Coronary artery (tissue), 2 donors: ENCODE measurements around the gene PHACTR2.

Experiments used
- DNase-seq: peaks from one replicate; pipeline ENCODE4 v3.0.0-alpha.2; 2017; ENCODE audit warnings: low spot score
- H3K27ac ChIP-seq, 2 donors: fragments of 200-600 bp; sonication (generic); one replicate each; pipeline ENCODE4 v1.5.1; 2016 to 2019
- H3K4me3 ChIP-seq: fragments of 200-600 bp; sonication (generic); 2 replicates; pipeline ENCODE4 v1.5.1; 2016; ENCODE audit warnings: mild to moderate bottlenecking, moderate library complexity
- TF ChIP-seq, protein P1 (sequence below): fragments of 200-600 bp; sonication (generic); IDR thresholded peaks from one replicate; pipeline ENCODE4 v1.5.1; 2019; ENCODE audit warnings: antibody characterized with exemption

Gene PHACTR2

DNA sequence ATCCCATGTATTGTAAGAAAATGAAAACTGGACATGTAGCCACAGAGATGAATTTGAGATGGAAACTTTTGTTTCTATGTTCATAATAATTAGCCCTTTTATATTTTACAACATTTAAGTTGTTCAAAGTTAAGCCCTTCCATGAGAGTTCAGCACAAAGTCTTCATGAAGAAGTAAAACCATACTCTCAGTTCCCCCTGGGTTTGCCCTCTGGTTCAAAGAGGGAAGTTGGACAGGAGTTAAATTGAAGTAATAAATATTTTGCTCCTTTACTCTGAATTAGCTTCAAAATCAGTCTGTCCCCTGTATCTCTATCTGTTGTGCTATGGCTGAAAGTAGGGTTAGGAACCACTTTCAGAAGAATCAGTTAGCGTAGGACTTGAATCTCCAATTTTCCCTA is 31.1 kb downstream of the PHACTR2 start:
- TF ChIP-seq, protein P1, sequence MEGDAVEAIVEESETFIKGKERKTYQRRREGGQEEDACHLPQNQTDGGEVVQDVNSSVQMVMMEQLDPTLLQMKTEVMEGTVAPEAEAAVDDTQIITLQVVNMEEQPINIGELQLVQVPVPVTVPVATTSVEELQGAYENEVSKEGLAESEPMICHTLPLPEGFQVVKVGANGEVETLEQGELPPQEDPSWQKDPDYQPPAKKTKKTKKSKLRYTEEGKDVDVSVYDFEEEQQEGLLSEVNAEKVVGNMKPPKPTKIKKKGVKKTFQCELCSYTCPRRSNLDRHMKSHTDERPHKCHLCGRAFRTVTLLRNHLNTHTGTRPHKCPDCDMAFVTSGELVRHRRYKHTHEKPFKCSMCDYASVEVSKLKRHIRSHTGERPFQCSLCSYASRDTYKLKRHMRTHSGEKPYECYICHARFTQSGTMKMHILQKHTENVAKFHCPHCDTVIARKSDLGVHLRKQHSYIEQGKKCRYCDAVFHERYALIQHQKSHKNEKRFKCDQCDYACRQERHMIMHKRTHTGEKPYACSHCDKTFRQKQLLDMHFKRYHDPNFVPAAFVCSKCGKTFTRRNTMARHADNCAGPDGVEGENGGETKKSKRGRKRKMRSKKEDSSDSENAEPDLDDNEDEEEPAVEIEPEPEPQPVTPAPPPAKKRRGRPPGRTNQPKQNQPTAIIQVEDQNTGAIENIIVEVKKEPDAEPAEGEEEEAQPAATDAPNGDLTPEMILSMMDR = no peak
- Histone ChIP-seq H3K4me3 (no peak overlapping the region), H3K27ac (no peak overlapping the region)
- DNase-seq = no peak

DNA sequence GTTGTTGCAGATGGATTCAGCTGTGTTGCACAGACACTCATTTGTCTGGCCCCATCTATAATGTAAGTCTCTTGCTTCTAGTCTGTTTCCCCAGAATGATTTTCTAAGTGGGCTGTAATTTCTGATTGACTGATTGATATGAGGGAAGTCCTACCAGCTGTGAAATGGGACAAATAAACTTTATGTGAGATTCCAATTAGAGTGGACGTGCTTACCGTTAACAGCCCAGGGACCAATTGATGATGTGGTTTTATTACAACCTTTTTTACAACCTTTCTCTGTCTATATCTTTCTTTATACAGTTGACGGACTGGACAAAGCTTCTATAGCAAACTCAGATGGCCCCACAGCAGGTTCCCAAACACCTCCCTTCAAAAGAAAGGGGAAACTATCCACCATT is 33.9 kb downstream of the PHACTR2 start:
- H3K4me3 ChIP-seq = no peak overlapping the region
- TF ChIP-seq, protein P1 = no peak
- no peak for DNase-seq
- H3K27ac ChIP-seq = no peak overlapping the region

DNA sequence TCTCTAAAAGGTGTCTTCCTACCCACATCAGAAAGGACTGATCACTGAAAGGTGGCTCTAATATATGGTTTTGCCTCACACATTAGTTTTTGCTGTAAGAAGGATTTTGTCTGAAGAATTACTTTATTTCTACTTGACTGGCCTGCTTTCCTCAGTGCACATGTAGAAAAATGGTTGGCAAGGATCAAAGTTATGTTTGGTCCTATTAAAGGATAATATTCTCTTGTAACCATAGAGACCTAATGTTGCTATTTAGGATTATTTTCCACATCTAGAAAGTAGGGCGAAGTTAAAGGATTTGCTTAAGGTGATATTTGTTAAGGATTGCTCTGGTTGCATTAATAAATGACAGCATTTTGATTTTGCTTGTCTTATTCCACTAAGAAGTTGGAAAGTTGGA is 40.7 kb downstream of the PHACTR2 start:
- H3K4me3 ChIP-seq = no peak overlapping the region
- peak overlapping the region in 1 of 2 donors; percentile 39 for H3K27ac ChIP-seq
- DNase-seq = no peak
- TF ChIP-seq, protein P1 = no peak

DNA sequence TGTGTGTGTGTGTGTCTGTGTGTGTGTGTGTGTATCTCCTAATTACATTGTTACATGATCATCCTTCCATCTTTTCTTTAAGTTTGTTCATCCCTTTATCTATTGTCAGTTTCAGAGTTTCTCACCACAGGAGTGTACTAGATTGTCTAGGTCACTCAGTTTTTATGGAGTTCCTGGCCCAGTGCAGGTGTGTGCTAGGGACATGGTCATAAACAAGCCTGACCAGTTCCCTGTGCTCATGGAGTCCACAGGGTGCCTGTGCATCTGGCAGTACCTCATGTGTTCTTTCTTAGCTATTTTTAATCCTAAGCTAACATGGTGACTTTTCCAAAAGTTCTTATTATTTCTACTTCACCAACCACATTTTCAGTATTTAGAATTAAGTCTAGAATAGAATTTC is 43.9 kb downstream of the PHACTR2 start:
- Histone ChIP-seq H3K27ac (no peak overlapping the region), H3K4me3 (no peak overlapping the region)
- no peak for DNase-seq
- TF ChIP-seq, protein P1 = no peak

DNA sequence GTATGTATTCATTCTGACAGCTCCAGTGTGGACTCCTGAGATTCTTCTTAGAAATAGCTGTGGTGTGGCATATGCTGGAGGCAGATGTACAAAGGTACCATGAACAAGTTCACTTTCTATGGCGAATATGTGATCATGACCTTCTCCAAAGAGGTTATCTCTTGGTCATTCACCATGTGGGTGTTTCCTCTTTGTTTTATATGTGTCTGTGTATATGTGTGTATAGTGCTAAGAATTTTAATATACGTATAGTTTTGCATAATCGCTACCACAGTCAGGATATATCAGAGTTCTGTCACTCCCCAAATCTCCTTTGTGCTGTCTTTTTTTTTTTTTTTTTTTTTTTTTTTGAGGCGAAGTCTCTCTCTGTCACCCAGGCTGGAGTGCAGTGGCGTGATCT is 47.1 kb downstream of the PHACTR2 start:
- TF ChIP-seq, protein P1 = no peak
- H3K27ac ChIP-seq = no peak overlapping the region
- no peak overlapping the region for H3K4me3 ChIP-seq
- no peak for DNase-seq

DNA sequence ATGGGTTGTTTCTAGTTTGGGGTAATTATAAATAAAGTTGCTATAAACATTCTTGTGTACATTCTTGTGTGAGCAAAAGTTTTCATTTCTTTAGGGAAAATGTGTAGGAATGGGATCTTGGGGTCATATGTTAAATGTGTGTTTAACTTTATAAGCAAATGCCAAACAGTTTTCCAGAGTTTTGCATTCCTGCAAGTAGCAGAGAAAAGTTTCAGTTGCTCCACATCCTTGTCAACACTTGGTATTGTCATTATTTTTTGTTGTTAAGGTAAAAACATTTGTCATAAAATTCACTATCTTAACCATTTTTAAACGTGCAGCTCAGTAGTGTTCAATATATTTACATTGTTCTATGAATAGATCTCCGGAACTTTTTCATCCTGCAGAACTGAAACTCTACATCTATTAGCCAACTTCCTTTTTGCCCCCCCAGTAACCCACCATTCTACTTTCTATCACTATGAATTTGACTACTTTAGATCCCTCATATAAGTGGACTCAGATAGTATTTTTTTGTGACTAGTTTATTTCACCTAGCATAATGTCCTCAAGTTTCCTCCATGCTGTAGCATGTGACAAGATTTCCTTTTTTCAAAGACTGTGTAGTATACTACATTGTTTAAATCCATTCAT is 48.4 kb downstream of the PHACTR2 start:
- DNase-seq = no peak
- H3K4me3 ChIP-seq = no peak overlapping the region
- H3K27ac ChIP-seq = no peak overlapping the region
- TF ChIP-seq, protein P1 = no peak

DNA sequence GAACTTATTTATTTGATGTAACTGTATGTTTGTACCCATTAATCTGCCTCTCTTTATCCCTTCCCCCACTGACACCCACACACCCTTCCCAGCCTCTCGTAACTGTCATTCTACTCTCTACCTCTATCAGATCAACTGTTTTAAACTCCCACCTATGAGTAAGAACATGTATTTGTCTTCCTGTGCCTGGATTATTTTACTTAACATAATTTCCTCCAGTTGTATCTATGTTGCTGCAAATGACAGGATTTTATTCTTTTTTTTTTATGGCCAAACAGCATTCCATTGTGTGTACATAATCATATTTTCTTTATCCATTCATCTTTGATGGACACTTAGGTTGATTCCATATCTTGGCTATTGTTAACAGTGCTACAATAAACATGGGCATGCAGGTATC is 49.3 kb downstream of the PHACTR2 start:
- no peak overlapping the region for H3K27ac ChIP-seq
- DNase-seq = no peak
- TF ChIP-seq, protein P1 = no peak
- no peak overlapping the region for H3K4me3 ChIP-seq
